ENCODE data around the gene PCBP3.

The PCBP3 gene

DNA sequence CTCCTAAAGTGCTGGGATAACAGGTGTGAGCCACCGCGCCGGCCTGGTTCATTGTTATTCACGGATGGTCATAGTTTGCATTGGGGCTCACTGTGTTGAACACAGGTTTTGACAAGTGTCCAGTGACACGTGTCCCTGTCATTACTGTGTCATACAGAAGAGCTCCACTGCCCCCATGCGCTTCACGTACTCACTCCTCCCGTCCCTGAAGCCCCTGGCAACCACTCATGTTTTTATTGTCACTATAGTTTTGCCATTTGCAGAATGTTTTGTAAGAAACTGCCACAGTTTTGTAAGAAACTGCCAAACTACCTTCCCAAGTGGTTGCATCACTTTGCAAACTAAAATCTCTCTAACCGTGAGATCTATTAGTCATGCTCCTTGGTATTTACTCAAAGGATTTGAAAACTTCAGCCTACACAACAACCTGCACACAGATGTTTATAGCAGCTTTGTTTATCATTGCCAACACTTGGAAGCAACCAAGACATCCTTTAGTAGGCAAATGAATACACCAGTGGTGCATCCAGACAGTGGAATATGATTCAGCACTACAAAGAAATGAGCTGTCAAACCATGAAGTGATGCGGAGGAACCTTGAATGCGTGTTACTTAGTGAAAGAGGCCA lies 174.9 kb downstream of the PCBP3 start:
- DNase-seq: no peak

GRCh38 chr21:45818904-45819285 lies 175.4 kb downstream of the PCBP3 start:
- peak; percentile 3 for DNase-seq

- DNase-seq: no peak
These were observed 176.1 kb downstream of the PCBP3 start for GRCh38 chr21:45819478-45820170.

DNA sequence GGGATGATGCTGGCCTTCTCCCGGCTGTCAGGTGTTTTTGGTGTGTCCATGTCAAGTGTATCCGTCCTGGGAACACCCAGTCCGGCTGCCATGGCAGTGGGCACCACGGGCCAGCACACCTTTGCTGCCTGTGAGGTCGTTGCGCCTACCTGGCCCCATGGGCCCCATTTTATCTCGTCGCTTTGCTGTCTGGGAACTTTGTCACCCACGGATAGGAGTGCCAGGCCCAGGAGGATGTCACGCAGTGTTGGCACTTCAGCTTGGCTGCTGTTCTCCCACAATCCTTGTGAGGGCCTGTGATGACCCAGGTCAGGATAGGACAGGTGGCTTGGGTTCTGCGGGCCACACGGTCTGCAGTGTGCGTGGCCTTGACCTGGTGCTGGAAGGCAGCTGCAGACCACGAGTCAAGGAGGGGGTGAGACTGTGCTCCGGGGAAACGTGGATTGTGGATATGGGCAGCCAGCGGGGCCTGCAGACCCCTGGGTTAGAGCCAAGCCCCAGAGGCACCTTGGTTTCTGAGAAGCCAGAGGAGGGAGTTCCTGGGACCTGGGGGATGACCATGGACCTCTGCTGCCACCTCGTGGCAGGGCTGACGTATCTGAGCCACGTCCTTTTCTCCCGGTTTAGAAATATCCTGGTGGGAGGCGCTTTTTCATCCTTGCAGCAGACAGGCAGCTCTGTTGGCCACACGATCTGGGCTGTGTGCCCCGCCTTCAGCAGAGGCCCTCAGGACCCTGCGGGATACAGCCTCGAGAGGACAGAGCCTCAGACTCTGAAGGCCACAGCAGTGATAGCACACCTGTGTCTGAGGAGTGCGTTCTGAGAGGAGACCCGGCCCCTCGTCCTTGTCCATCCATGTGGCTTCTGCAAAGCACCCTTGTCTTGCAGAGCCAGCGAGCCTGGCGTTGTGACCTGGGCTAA lies 176.9 kb downstream of the PCBP3 start:
- DNase-seq: peak; percentile 76

DNA sequence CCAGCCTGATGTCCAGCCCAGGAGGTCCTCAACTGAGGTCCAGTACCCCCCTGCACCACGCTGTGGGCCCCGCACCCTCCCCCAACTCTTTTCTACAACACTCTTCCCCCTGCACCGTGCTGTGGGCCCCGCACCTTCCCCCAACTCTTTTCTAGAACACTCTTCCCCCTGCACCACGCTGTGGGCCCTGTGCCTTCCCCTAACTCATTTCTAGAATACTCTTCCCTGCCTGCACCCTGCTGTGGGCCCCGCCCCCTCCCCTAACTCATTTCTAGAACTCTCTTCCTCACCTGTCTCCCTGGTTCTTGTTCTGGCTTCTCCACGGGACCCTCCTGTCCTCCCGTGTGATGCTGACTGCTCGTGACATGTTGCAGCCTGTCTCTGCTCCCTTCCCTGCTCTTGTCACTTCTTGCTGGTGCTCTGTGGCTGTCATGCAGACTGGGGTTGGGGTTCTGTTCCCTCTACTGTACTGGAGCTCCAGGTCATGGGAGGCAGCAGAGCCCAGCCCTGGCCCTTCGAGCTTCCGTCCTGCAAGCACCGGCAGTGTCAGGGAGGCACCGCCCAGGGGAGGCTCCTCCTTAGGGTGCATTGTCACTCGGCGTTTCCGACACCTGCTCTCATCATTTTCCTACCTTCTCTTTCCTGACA lies 177.9 kb downstream of the PCBP3 start:
- DNase-seq: no peak

- DNase-seq: no peak
These were observed 178.5 kb downstream of the PCBP3 start for GRCh38 chr21:45821998-45822397.

- no peak for DNase-seq
These were observed 179.0 kb downstream of the PCBP3 start for GRCh38 chr21:45822429-45823099.

GRCh38 chr21:45823100-45823681 lies 179.7 kb downstream of the PCBP3 start:
- DNase-seq: no peak

- no peak for DNase-seq
These were observed 181.2 kb downstream of the PCBP3 start for GRCh38 chr21:45824546-45825215.

DNA sequence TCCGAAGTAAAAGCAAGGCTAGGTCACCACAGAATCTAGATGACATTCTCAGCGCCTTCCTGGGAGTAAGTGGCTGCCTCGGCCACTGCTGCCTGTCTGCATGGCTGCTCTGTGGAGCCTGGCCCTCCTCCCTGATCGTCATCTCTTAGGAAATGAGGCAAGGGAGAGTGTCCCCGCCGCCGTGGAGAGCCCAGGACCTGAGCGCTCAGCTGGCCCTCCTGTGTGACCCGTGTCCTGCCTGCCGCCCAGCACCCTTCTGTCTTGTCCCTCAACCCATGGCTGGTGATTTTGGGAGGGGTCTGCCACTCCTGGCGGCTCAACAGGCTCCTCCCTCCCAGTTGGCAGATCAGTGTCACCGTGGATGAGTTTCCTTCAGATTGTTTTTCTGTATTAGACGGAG lies 181.7 kb downstream of the PCBP3 start:
- DNase-seq: no peak

- no peak for DNase-seq
These were observed 183.3 kb downstream of the PCBP3 start for GRCh38 chr21:45826676-45827301.

GRCh38 chr21:45827302-45827692 lies 183.8 kb downstream of the PCBP3 start:
- no peak for DNase-seq

- no peak for DNase-seq
These were observed 184.5 kb downstream of the PCBP3 start for GRCh38 chr21:45827881-45828579.

DNA sequence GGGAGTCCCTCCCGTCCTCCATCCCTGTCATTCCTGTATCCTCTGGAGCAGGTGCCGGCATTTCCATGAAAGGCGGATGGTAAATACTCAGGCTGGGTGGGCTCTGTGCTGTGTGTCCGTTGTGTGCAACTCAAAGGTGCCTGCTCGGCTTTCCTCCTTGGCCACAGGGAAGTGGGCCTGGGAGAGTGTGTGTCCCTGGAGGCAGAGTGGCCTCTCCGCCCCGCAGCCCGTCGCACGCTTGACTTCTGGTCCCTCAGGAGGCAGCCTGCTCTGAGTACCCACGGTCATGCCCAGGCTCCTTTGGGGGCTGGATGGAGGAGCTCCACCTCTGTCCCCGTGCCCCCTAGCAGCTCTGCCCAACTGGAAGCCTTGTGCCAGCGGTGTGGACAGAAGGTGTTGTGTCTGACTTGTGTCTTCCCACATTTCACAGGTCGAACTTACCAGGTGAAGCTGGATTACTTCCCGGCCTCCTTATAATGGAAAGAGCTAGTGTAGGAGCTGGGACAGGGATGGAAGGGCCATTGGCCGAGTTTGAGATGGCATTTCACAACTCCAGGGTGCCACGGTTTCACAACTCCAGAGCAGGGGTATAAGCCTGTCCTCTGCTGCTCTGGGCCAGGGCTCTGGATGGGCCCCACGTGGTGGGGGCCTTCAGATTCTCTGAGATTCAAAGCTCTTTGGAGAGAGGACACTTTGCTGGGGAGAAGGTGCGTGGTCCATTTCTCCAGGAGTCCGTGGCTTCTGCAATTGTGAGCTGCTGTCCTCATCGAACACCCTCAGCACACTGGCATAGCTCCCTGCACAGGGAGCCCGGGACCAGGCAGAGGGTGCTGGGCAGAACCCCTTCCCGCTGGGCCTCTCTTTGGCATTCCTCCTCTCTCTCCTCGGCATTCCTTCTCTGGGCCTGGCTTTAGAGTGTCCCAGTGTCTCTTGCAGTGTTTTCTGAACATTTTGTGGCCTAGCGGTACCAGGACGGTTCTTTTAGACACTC lies 185.3 kb downstream of the PCBP3 start:
- no peak for DNase-seq

- no peak for DNase-seq
These were observed 186.1 kb downstream of the PCBP3 start for GRCh38 chr21:45829668-45830067.

GRCh38 chr21:45830221-45830640 lies 186.7 kb downstream of the PCBP3 start:
- no peak for DNase-seq

DNA sequence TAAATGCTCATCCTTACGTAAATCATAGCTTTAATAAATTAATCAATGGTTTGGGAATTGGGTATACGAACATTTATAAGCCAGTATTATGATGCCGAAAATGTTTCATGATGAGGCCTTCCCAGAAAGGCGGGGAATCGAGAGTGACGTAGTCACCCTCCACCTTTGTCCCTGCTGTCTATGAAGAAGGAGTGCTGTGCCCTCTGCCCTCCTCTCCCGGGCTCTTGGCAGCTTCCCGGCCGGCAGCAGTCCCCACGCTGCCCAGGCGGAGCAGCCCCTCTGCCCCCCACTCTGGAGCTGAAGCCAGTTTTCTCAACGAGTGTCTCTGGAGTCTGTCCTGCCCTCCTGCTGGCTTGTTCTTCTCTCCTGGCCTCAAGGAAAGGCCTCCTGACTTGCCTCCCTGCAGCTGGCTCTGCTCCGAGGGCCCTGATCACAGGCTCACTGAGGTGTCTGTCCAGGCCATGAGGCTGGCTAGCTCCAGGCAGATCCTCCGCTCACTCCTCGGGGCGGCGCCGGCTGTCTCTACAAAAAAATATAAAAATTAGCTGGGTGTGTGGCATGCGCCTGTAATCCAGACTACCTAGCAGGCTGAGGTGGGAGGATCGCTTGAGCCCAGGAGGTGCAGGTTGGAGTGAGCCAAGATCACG lies 187.3 kb downstream of the PCBP3 start:
- DNase-seq: no peak

- DNase-seq: no peak
These were observed 188.6 kb downstream of the PCBP3 start for GRCh38 chr21:45831991-45832740.

All from CD4-positive, alpha-beta T cell treated with Interleukin-21 for 1 hour (primary cell).